SK-N-MC (cell line): ENCODE measurements around the gene ZNF474.

Experiments
- EZH2 ChIP-seq: fragments of 200-600 bp; sonication (generic); IDR thresholded peaks from one replicate; pipeline ENCODE4 v1.6.1; 2017; ENCODE audit warnings: antibody characterized with exemption
- FOXP2 ChIP-seq: optimal IDR thresholded peaks from 2 replicates; pipeline ENCODE3; 2011; ENCODE audit warnings: mild to moderate bottlenecking, moderate library complexity; ENCODE audit not compliant: insufficient read depth; ENCODE audit errors: extremely low read length, control extremely low read depth
- POLR2AphosphoS5 ChIP-seq: IDR thresholded peaks from 2 replicates; pipeline ENCODE4 v1.6.1; 2012; ENCODE audit warnings: mild to moderate bottlenecking, low read depth, low read length, borderline replicate concordance

- TF ChIP-seq POLR2AphosphoS5: no peak
- no peak for TF ChIP-seq EZH2
- no peak for TF ChIP-seq FOXP2
These were observed 4.6 kb upstream of the ZNF474 start for GRCh38 chr5:122124766-122125165.
